HTR-8/SVneo (cell line): ENCODE data around the gene KLF16.

ENCODE experiments used
- DNase-seq: peaks from one replicate; pipeline ENCODE4 v3.0.0; 2011; ENCODE audit warnings: low spot score, mixed read lengths; ENCODE audit not compliant: insufficient read length
- FAIRE-seq: peaks from 2 replicates; lab custom pipeline; 2011; peaks lifted over from hg19 to GRCh38; lab: Jason Lieb, UNC

Gene KLF16

DNA sequence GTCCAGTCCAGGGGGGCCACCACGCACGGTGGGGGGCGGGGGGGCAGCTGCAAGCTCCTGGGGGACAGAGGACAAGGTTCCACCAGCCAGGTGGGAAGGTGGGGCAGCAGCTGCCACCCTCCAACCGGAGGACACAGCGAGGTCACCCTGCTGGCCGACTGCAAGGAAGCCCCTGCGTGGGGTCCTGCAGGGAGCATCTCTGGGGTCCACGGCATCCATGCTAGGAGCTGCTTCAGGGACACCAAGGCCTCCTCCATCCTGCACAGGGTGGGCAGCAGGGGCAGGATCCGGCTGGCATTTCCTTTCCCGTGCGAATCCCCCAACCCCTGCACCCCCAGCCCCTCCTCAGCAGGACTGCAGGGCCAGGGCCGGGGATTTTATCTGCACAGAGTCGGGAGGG is 8.3 kb upstream of the KLF16 start:
- no peak for DNase-seq
- no peak for FAIRE-seq

DNA sequence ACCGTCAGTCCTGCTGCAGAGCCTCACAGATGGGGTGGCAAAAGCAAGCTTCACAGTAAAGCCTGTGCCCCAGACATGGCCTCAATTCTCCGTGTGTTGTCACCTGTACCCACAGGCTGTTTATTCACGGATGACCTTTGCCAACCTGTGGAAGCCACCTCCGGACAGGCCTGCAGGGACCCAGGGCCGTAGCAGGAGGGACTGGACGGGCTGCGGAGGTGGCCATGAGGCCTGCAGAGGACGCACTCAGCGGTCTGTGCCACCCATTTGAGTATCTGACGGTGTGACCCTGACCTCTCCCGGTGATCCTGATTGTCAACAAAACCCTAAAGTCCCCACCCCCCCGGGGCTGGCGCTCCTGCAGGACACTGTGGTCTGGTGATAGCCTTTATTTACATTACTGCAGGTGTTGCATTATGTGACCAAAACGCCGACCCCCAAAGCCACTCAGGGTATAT is 7.8 kb upstream of the KLF16 start:
- no peak for DNase-seq
- no peak for FAIRE-seq

GRCh38 chr19:1868971-1869370 is 5.6 kb upstream of the KLF16 start:
- no peak for FAIRE-seq
- no peak for DNase-seq

- FAIRE-seq (no peak), DNase-seq (no peak)
These were observed 4.0 kb upstream of the KLF16 start for GRCh38 chr19:1867349-1867724.

- FAIRE-seq = no peak
These were observed 3.4 kb upstream of the KLF16 start for GRCh38 chr19:1866693-1867348.

DNA sequence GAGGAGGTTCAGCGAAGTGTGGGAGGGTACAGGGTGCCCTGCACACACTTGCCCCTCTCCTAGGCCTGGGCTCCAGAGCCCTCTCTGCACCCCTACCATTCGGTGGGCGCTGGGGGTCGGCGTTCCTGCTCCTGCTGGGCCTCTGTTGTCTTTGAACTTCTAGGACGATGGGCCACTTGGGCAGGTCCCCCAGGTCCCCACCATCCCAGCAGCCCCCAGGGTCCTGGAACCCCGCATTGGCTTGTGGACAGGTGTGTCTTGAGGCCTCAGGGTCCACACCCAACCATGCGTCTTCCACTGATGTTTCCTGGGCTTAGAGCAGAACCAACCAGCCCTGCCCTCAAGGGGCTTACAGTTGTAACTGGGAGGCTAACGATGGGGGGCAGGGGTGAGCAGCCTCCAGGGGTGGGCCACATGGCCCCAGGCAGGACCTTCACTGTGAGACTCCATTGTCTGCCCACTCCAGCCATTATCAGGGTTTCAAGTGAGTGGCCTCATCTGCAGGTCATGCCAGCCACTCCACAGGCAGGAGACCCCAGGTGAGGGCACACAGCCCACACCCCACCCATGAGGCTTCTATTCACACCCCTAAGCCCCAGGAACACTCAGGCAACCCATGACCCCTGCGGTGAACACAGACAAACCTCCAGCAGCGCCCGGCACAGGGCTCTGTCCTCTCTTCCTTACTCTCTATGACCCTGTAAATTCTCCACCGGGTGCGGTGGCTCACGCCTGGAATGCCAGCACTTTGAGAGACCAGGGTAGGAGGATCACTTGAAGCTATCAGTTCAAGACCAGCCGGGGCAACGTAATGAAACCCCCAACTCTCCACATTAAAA is 2.0 kb upstream of the KLF16 start:
- DNase-seq = no peak
- no peak for FAIRE-seq

More at GRCh38 chr19:1866693-1867348, 3.4 kb upstream of the KLF16 start:
- DNase-seq = no peak

- DNase-seq (peak; percentile 67), FAIRE-seq (peak; percentile 69)
These were observed 1.2 kb upstream of the KLF16 start for GRCh38 chr19:1864480-1865171.

DNA sequence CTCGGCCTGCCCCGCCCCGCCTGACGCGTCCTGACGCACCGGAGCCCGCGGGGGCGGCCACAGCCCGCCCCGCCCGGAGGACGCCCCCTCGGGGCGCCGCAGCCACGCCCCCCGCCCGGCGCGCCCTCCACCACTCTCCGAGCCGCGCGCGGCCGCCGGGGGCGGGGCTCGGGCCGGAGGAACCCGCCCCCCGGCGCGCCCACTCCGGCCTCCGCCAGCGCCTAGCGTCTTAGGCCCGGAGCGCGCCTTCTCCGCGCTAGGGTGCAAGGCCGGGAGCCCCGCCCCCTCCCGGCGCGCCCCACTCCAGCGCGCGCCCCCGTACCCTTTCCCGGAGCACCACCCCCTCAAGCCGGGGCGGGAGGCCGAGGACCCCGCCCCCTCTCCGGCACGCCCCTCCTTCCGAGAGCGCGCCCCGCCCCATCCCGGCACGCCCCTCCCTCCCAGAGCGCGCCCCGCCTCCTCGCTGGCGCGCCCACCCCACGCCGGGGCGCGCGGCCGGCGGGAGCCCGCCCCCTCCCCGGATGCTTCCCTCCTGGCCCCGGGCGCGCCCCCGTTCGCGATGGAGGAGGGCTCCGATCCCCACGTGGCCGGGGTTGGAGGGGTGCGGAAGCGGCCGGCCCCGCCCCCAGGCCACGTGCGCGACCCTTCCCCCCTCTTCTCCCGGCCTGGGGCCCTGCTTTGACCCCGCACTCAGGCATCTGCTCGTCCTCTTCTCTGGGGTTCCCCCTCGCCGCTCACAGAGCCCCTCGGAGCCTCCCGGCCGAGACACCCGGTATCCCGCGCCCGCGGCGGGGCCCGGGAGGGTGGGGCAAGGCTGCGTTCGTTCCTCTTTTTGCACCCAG is 480 bp upstream of the KLF16 start:
- FAIRE-seq = peak; percentile 97
- peak; percentile 83 for DNase-seq

GRCh38 chr19:1862424-1863327 is 703 bp downstream of the KLF16 start:
- FAIRE-seq (no peak), DNase-seq (no peak)

- FAIRE-seq = no peak
These were observed 1.3 kb downstream of the KLF16 start for GRCh38 chr19:1862068-1862423.

GRCh38 chr19:1861599-1862031 is 1.8 kb downstream of the KLF16 start:
- FAIRE-seq (no peak), DNase-seq (no peak)

More at GRCh38 chr19:1862068-1862423, 1.3 kb downstream of the KLF16 start:
- DNase-seq = no peak

DNA sequence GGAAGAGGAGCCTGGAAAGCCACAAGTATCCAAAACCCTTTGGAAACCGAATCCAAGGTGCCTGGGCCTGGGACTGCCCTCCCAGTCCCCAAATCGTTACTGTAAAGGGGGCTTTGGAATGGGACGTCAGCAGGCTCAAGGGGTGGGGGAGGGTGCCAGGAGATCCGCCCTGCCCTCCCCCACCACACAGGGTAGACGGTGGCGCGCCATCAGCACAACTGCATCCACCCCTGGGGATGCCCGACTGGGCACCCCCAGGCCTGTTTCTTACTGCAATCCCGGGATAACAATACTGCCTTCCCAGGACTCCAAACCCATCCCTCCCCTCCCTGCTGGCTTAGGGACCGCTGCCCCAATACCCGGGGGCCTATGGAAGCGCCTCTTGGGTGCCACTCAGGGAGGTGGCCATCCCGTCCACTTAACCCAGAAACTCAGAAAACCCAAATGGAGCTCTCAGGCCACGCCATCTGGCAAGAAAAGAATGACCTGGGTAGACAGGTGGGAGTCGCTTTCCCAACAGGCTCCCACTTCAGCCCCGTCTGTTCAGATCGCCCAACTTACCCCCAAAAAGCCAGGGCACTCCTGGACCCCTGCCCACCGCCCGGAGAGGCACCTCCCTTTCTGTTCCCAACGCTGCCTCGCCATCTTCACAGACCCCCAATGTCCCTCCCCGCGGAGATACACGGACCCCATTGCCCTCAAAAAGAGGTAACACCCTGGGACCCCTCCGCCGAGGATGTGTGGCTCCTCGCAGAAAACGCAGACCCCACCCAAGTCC is 2.4 kb downstream of the KLF16 start:
- no peak for FAIRE-seq
- no peak for DNase-seq

DNA sequence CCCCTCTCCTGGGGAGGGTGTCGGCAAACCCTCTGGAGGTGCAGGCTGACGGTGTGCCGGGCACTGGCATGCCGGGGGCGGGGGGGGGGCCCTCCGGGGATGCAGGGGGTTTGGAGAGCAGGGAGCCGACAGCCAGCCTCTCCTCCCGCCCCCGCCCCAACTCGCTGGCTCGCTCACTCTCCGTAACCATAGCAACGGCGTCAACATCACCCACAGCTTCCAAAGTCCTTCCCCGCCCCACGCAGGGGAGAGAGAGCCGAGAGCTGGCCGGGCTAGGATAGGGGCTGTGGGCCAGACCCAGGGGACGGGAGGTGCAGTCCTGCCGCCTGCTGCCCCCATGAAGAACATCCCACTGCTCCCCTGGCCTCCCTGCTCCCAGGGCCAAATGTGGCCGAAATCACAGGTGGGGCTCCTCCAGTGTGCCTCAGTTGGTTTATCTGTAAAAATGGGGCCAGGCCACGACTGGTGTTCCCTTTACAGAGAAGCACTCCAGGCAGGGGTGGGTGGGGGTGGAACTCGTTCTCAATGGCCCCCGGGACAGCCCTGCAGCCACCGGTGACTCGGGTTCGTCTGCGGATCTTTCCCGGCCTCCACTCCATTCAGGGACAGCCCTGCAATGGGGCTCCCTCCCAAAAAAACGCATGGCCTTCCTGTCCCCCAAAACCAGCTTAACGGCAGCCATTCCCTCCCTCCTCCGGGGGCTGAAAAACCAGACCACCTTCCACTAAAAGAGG is 3.2 kb downstream of the KLF16 start:
- no peak for FAIRE-seq
- DNase-seq = no peak

DNA sequence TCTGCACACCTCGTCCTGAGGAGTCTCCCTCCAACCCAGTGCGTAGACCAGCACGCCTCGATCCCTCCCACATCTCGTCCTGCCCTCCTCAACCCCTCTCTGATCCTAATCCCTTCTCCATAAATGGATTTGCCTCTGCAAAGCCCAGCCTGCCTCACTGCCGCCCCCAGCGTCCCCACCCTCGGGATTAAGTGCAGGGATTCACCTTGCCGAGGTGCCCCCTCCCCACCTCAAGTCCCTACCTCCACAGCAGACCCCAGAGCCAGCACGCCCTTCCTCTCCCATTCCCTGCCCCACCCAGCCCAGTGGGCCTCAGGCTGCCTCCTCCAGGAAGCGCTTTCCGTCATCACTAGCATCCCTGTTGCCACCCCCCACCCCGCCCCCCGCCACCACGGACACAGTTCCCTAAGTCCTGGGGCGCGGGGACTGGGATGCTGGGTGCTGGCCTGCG is 4.0 kb downstream of the KLF16 start:
- no peak for FAIRE-seq
- no peak for DNase-seq

GRCh38 chr19:1858412-1859081 is 4.8 kb downstream of the KLF16 start:
- DNase-seq = no peak
- FAIRE-seq = no peak

- no peak for DNase-seq
- no peak for FAIRE-seq
These were observed 5.6 kb downstream of the KLF16 start for GRCh38 chr19:1857648-1858326.
